ENCODE results near the gene TBC1D17. TPM values are rescaled to one million over a fixed set of nuclear protein-coding genes. Genes with fewer than 3 reads are reported as not detected.
A peak's percentile ranks its signal among the peaks of the same experiment; 100 is the strongest.

The TBC1D17 gene
- total and polyA plus RNA-seq, 10 of the 15 experiments (the other 5 are each of a cell fraction or from before 2014, with no cell fraction given), result 0.42 to 20.4 (median 11.2) TPM

DNA sequence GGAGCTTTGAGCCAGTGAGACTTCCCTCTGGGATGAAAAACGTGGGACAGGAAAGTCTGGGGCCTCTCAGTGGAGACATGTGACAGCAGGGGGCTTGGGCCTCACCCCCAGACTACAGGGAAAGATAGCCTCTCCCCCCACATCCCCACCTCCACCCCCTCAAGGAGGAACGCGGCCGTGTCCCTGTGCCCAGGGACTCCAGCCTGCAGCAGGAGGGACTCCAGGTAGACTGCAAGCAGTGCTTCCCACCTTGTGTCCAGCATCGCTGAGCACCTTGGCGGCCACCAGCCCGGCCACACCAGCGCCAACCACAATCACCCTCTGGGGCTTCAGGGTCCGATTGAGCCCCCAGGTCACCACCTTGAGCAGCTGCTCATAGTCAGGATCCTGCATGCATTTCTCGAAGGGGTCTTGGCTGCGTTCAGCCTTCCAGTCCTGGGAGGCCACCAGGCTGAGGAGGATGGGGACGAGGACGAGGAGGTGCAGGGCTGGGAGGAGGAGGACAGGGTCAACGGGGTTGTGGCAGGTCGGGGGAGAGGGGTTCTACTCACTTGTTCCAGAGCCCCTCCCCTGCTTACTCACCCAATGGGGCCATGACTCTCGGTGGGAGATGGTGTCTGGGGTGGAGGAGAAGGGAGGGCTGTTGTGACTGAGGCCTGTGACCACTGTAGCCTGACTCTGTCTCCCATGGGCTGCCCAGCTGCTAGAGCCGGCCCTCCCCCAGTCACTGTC is 18.2 kb downstream of the TBC1D17 start (continued):
- TF ChIP-seq, protein P1, sequence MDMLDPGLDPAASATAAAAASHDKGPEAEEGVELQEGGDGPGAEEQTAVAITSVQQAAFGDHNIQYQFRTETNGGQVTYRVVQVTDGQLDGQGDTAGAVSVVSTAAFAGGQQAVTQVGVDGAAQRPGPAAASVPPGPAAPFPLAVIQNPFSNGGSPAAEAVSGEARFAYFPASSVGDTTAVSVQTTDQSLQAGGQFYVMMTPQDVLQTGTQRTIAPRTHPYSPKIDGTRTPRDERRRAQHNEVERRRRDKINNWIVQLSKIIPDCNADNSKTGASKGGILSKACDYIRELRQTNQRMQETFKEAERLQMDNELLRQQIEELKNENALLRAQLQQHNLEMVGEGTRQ (IDR thresholded peaks at IDR 0.05; ENCODE audit: borderline replicate concordance, low read depth, low read length), result no peak
- TF ChIP-seq POLR2A (IDR thresholded peaks at IDR 0.05; ENCODE audit: low read depth, low read length) (peak; percentile 47; the same call in 1 of the 2 replicates), NFIC (IDR thresholded peaks at IDR 0.05; ENCODE audit: low read depth, low read length) (no peak), KLF5 (IDR thresholded peaks at IDR 0.05; ENCODE audit: partially characterized antibody) (no peak), IRF3 (IDR thresholded peaks at IDR 0.05) (no peak), SPI1 (IDR thresholded peaks at IDR 0.05; ENCODE audit: borderline replicate concordance, insufficient read depth, low read depth, low read length) (no peak), POLR2AphosphoS2 (IDR thresholded peaks at IDR 0.05; ENCODE audit: low read depth, low read length) (no peak), MTA2 (IDR thresholded peaks at IDR 0.05; ENCODE audit: low read depth) (no peak; the same call in 1 of the 2 replicates), RCOR1 (conservative IDR thresholded peaks at IDR 0.05; ENCODE audit: low read depth, low read length) (no peak), TCF12 (IDR thresholded peaks at IDR 0.05; ENCODE audit: low read depth, low read length) (0 out of 2 replicates have a peak, but pooled peaks have one; percentile 68), BACH1 (IDR thresholded peaks at IDR 0.05; ENCODE audit: borderline replicate concordance) (0 out of 2 replicates have a peak, but pooled peaks have one; percentile 35), PAX8 (IDR thresholded peaks at IDR 0.05) (no peak), MYC (IDR thresholded peaks at IDR 0.05; ENCODE audit: insufficient read depth, insufficient read length, insufficient replicate concordance, low read length, severe bottlenecking) (peak; percentile 24), PBX3 (IDR thresholded peaks at IDR 0.05; ENCODE audit: insufficient replicate concordance, low read depth, low read length) (no peak), GATAD2B (conservative IDR thresholded peaks at IDR 0.05; ENCODE audit: low read depth) (0 out of 2 replicates have a peak, but pooled peaks have one; percentile 14), NRF1 (conservative IDR thresholded peaks at IDR 0.05; ENCODE audit: low read depth, low read length) (no peak), TCF7 (IDR thresholded peaks at IDR 0.05; ENCODE audit: borderline replicate concordance) (no peak), STAT1 (conservative IDR thresholded peaks at IDR 0.05) (no peak), EED (IDR thresholded peaks at IDR 0.05; ENCODE audit: low read depth) (no peak; the same call in 1 of the 2 replicates), NFYB (IDR thresholded peaks at IDR 0.05; ENCODE audit: insufficient read depth, low read depth, low read length) (no peak), ZNF384 (IDR thresholded peaks at IDR 0.05; ENCODE audit: borderline replicate concordance, low read depth, low read length) (no peak), NFYA (IDR thresholded peaks at IDR 0.05; ENCODE audit: borderline replicate concordance, low read depth, low read length) (no peak), EZH2 (IDR thresholded peaks at IDR 0.05; ENCODE audit: borderline replicate concordance, control insufficient read depth, low read depth, low read length) (no peak), CHD1 (IDR thresholded peaks at IDR 0.05; ENCODE audit: low read depth, low read length) (no peak), BRCA1 (IDR thresholded peaks at IDR 0.05; ENCODE audit: low read depth, low read length) (no peak), JUNB (IDR thresholded peaks at IDR 0.05) (no peak), EGR1 (IDR thresholded peaks at IDR 0.05; ENCODE audit: borderline replicate concordance in 1 of 2, low read depth in 2 of 2, low read length in 2 of 2) (no peak), BCL11A (IDR thresholded peaks at IDR 0.05; ENCODE audit: low read depth, low read length) (no peak), HDAC6 (IDR thresholded peaks at IDR 0.05; ENCODE audit: unreplicated experiment) (no peak), TAF1 (IDR thresholded peaks at IDR 0.05; ENCODE audit: borderline replicate concordance, low read depth, low read length) (no peak; the same call in 1 of the 2 replicates)
